Temporal lobe (tissue), 1 donor: ENCODE measurements around the gene SEPTIN11. TPM values are rescaled to one million over a fixed set of nuclear protein-coding genes. Genes with fewer than 3 reads are reported as not detected.

Experiments
- total RNA-seq: library from RNA; depleted of rRNA; stranded (reverse); fragments of >200 nt; gene quantifications from one replicate; pipeline ENCODE4 v1.2.3, GENCODE V29; 2014

SEPTIN11 gene
- total RNA-seq, 1 donor from 2014 or later: 238 TPM

Other genes with a start within 250 kb of the SEPTIN11 start
- 3.9 TPM for gene SOWAHB, start 51.6 kb upstream of the SEPTIN11 start, total RNA-seq
- 510 TPM for gene CCNI, start 126.2 kb downstream of the SEPTIN11 start, total RNA-seq
- 101 TPM for gene CCNG2, start 207.5 kb downstream of the SEPTIN11 start, total RNA-seq